GM21619 (cell line): ENCODE measurements around the gene GJC2.
A peak's percentile ranks its signal among the peaks of the same experiment; 100 is the strongest.
"Not testable (repeated sequence)": the region's sequence is repeated elsewhere in the genome, so short reads cannot be mapped to it uniquely, and the experiment has no call there.

Source experiments
- ATAC-seq: cut with Tn5 transposase; IDR thresholded peaks from one replicate; pipeline ENCODE4 v1.9.1; 2021; ENCODE audit not compliant: unreplicated experiment

The GJC2 gene

GRCh38 chr1:228149406-228150119, at the start of gene GJC2:
Gene GJC2 (plus strand): TSS chr1:228149930. CDS start chr1:228157759, 7,829 bp downstream.
- no peak for ATAC-seq

GRCh38 chr1:228100822-228101613, 48.7 kb upstream of the GJC2 start:
- ATAC-seq: no peak

- no peak for ATAC-seq
Observed at GRCh38 chr1:228101614-228101993, 48.1 kb upstream of the GJC2 start.

- peak; percentile 26 for ATAC-seq
Observed at GRCh38 chr1:228101994-228102790, 47.5 kb upstream of the GJC2 start.

- peak; percentile 67 for ATAC-seq
Observed at GRCh38 chr1:228102791-228103620, 46.7 kb upstream of the GJC2 start, which contains the start of gene C1orf35. Gene C1orf35 (minus strand): TSS chr1:228103325. CDS start chr1:228103227, 98 bp downstream.

- no peak for ATAC-seq
Observed at GRCh38 chr1:228104526-228105269, 45.0 kb upstream of the GJC2 start.

- no peak for ATAC-seq
Observed at GRCh38 chr1:228105270-228105995, 44.3 kb upstream of the GJC2 start.

- no peak for ATAC-seq
Observed at GRCh38 chr1:228105996-228106799, 43.5 kb upstream of the GJC2 start.

GRCh38 chr1:228106800-228107054, 43.0 kb upstream of the GJC2 start:
- ATAC-seq: no peak

- ATAC-seq: no peak
Observed at GRCh38 chr1:228107636-228108035, 42.1 kb upstream of the GJC2 start.

GRCh38 chr1:228108055-228108690, 41.6 kb upstream of the GJC2 start:
- ATAC-seq: no peak

- ATAC-seq: no peak
Observed at GRCh38 chr1:228108742-228109072, 41.0 kb upstream of the GJC2 start.

GRCh38 chr1:228109073-228109961, 40.4 kb upstream of the GJC2 start, which contains the start of gene MRPL55:
Gene MRPL55 (minus strand): TSS chr1:228109299. CDS start chr1:228108260, 1,039 bp downstream.
- ATAC-seq: peak; percentile 90

GRCh38 chr1:228109962-228110488, 39.7 kb upstream of the GJC2 start:
- ATAC-seq: no peak

- ATAC-seq: no peak
Observed at GRCh38 chr1:228110556-228110955, 39.2 kb upstream of the GJC2 start.

GRCh38 chr1:228111315-228111714, 38.4 kb upstream of the GJC2 start:
- ATAC-seq: not testable (repeated sequence)

- no peak for ATAC-seq
Observed at GRCh38 chr1:228112167-228112566, 37.6 kb upstream of the GJC2 start.
